Measurements from ENCODE around the gene UBE3C. TPM values are rescaled to one million over a fixed set of nuclear protein-coding genes. Genes with fewer than 3 reads are reported as not detected.
"Not testable (repeated sequence)": the region's sequence is repeated elsewhere in the genome, so short reads cannot be mapped to it uniquely, and the experiment has no call there.

UBE3C gene
- total RNA-seq, 1 donor from 2014 or later, result 69.1 TPM

GRCh38 chr7:157129907-157130460 lies 8.7 kb upstream of the UBE3C start:
- intact Hi-C loops (cut with micrococcal nuclease), result loop anchor here (10.0 kb wide), 1 partner anchor 255 kb away; no protein-coding TSS in a partner anchor

- intact Hi-C loops (cut with micrococcal nuclease), result loop anchor here (10.0 kb wide), 1 partner anchor 254 kb away; no protein-coding TSS in a partner anchor
Measured at GRCh38 chr7:157130849-157131248, 7.9 kb upstream of the UBE3C start.

GRCh38 chr7:157132796-157133195 lies 5.9 kb upstream of the UBE3C start:
- intact Hi-C loops (cut with micrococcal nuclease), result loop anchor here (10.0 kb wide), 1 partner anchor 252 kb away; no protein-coding TSS in a partner anchor

- intact Hi-C loops (cut with micrococcal nuclease), result loop anchor here (10.0 kb wide), 1 partner anchor 251 kb away; no protein-coding TSS in a partner anchor
Measured at GRCh38 chr7:157133304-157133703, 5.4 kb upstream of the UBE3C start.

- intact Hi-C loops (cut with micrococcal nuclease), result loop anchor here (10.0 kb wide), 1 partner anchor 248 kb away; no protein-coding TSS in a partner anchor
Measured at GRCh38 chr7:157136372-157136771, 2.4 kb upstream of the UBE3C start.

DNA sequence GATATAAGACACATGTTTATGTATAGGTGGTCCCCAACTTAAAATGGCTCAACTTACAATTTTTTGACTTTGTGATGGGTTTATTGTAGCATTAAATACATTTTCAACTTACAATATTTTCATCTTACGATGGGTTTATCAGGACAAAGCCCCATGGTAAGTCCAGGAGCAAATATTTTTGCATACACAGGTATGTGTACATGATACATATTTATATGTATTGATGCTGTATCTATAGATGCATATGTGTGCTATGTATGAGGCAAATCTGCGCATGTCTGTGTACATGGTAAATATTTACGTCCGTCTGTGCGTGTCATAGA lies 664 bp upstream of the UBE3C start:
- intact Hi-C loops (cut with micrococcal nuclease), result loop anchor here (1.0 to 10.0 kb wide), 6 partner anchors 187 to 1841 kb away; partner anchors contain the start of genes INSIG1, LMBR1 and RBM33

DNA sequence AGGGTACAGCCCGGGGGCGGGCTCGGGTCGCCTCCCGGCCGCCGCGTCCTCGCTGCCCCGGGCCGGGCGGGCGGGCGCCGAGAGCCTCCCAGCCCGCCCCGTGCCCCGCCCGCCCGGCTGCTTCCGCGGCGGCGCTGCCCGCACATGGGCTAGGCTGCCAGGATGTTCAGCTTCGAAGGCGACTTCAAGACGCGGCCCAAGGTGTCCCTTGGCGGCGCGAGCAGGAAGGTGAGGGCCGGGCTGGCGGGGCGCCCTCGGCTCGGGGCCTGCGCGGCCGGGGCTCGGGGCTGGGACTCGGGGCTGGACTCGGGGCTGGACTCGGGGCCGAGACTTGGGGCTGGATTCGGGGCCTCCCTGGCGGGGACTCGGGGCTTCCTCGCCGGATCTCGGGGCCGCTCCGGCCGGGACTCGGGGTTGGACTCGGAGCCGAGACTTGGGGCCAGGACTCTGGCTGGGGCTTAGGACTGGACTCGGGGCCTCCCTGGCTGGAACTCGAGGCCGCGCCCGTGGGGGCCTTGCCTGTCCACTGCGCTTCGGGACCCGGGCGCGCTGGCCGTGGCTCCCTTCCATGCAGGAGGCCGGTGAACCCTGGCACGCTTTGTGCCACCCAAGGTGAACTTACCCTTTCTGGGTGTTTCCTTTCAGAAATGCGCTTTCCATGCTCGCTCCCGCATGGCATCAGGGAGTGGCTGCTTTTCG lies 534 bp downstream of the UBE3C start:
- intact Hi-C loops (cut with micrococcal nuclease), result loop anchor here (2.0 to 10.0 kb wide), 4 partner anchors 188 to 1842 kb away; partner anchors contain the start of genes INSIG1 and RBM33

GRCh38 chr7:157139810-157140510 lies 1.2 kb downstream of the UBE3C start:
- intact Hi-C loops (cut with micrococcal nuclease), result loop anchor here (2.0 to 10.0 kb wide), 4 partner anchors 189 to 1843 kb away; partner anchors contain the start of genes INSIG1 and RBM33

GRCh38 chr7:157140511-157140905 lies 1.8 kb downstream of the UBE3C start:
- intact Hi-C loops (cut with micrococcal nuclease), result no loop called here

- intact Hi-C loops (cut with micrococcal nuclease), result no loop called here
Measured at GRCh38 chr7:157141525-157142060, 2.9 kb downstream of the UBE3C start.

DNA sequence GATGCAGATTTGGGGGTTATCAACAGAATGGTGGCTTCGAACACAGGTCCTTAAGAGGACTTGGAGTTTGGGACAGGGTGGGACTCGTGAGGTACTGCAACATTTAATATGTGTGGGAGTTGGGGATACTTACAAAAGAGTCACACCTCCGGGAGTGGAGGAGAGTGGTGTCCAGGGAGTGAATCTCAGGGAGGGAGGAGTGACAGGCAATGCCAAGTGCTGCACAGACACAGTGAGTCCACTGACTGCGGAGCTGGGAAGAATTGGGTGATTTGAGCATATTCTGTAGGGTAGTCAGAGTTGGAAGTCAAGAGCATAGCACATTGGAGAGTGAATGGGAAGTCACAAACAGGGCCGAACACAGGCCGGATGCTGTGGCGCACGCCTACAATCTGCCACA lies 5.1 kb downstream of the UBE3C start:
- intact Hi-C loops (cut with micrococcal nuclease), result no loop called here

GRCh38 chr7:157149317-157149716 lies 10.6 kb downstream of the UBE3C start:
- intact Hi-C loops (cut with micrococcal nuclease), result no loop called here

DNA sequence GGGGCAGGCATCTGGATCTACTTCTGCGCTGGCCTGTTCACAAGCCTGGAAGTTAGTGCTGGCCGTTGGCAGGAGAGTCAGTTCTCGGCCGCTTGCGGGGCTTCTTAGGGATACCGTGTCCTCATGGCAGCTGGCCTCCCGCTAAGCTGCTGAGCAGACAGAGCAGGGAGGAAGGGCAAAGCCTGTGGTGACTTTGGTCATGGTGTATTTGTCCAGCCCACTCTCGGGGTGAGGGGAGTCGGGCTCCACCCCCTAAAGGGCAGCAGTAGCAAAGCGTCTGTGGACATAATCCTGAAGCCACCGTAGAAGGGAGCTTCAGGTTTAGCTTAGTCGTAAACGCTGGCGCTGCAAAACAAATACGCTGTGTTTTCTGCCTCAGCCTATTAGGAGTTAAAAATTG lies 12.2 kb downstream of the UBE3C start:
- intact Hi-C loops (cut with micrococcal nuclease), result no loop called here

- intact Hi-C loops (cut with micrococcal nuclease), result no loop called here
Measured at GRCh38 chr7:157151626-157152339, 13.1 kb downstream of the UBE3C start.

DNA sequence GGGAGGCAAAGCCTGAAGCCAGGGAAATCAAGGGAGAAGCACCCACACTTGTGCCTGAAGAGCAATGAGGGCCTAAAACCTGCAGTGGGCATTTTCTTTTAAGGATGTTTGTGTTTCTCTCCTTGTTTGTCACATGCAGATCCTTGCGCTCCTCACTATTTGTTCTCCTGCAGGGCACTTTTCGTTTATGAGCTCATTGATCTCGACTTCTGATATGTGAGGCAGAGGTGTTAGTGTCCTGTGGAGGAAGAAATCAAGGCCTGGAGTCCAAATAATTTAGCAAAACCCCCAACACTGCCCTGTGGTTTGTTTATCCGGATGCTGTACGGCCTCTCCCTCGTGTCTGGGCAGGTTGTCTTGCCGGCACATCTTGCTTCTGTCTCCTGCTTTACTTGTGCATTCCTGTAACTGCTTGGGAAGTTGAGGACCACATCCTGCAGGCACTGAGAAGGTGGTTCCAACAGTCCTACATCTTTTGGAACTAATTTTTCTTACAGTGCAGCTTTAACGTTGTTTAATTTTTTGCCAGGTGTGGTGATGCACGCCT lies 13.7 kb downstream of the UBE3C start:
- intact Hi-C loops (cut with micrococcal nuclease), result no loop called here

DNA sequence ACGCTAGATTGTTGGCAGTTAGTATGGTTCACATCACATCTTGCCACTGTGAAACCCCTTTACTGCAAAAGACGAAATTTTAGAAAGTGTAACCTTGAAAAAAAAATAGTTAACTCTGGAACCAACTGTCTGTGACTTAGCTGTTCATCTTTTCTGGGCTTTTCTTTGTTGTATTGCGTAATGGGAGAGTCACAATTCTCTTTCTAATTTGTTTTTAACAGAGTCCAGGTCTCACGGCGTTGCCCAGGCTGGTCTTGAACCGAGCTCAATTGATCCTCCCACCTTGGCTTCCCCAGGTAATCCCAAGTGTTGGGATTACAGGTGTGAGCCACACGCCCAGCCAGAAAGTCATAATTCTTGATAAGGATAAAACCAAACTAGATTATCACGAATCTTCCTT lies 14.5 kb downstream of the UBE3C start:
- intact Hi-C loops (cut with micrococcal nuclease), result no loop called here

GRCh38 chr7:157155959-157156358 lies 17.2 kb downstream of the UBE3C start:
- intact Hi-C loops (cut with micrococcal nuclease), result no loop called here

- intact Hi-C loops (cut with micrococcal nuclease), result no loop called here
Measured at GRCh38 chr7:157158400-157158799, 19.7 kb downstream of the UBE3C start.

DNA sequence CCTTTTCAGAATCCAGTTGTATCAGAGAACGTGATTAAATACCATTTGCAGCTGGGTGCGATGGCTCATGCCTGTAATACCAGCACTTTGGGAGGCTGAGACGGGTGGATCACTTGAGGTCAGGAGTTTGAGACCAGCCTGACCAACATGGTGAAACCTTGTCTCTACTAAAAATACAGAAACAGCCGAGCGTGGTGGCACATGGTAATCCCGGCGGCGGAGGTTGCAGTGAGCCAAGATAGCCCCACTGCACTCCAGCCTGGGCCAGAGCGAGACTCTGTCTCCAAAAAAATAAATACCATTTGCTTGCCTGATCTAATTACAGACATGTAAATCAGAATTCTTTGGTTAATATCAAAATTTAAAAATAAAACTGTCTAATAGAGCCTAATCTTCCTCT lies 20.8 kb downstream of the UBE3C start:
- intact Hi-C loops (cut with micrococcal nuclease), result not testable (repeated sequence)

DNA sequence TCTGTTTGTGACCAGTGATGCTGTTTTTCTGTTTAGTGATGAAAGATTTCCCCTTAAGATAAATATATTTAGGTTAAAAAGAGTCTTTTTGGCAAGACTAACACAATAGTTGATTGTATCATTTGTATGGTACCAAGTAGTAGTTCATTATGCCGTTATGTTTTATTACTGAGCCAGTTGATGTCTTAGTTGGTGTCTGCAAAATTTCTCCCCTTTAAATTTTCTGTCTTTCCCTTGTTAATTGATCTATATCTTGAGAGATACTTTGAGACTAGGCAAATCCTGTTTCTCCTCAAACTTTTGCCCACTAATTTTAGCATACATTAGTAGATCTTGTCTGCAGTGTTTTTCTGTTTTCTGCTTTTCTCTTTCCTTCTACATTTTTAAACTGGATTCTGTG lies 21.7 kb downstream of the UBE3C start:
- intact Hi-C loops (cut with micrococcal nuclease), result no loop called here

DNA sequence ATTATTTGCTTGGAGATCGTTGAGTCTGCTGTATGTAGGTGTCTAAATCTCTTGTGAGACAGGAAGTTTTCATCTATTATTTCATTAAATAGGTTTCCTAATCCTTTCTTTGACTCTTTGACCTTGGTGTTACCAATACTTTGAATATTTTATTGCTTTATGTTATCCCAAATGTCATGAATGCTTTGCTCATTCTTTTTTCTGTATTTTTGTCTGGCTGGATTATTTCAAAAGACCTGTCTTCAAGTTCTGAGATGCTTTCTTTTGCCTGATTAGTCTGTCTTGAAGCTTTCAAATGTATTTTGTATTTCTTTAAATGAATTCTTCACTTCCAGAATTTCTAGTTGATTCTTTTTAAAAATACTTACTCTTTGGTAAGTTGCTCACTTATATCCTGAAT lies 27.3 kb downstream of the UBE3C start:
- intact Hi-C loops (cut with micrococcal nuclease), result no loop called here

All from T-helper 2 cell treated with Interferon-gamma antibody and Interleukin-4, amounts not matched to agents 100 ng/mL and 5 ng/mL, for 36 hours (primary cell).